HepG2 (cell line): ENCODE measurements around the gene CIAO2B. TPM values are rescaled to one million over a fixed set of nuclear protein-coding genes. Genes with fewer than 3 reads are reported as not detected.
A peak's percentile ranks its signal among the peaks of the same experiment; 100 is the strongest.

Experiments
- ATRX ChIP-seq: sonication (generic); formaldehyde crosslinking; IDR thresholded peaks from 2 replicates; pipeline ENCODE4 v1.4.0; 2020; ENCODE audit warnings: missing genetic modification reagents, borderline replicate concordance
- HMG20B ChIP-seq: conservative IDR thresholded peaks from 2 replicates; pipeline ENCODE4 v1.6.1; 2016; ENCODE audit warnings: missing genetic modification reagents, missing compliant biosample characterization
- HNF1B ChIP-seq: sonication (generic); formaldehyde crosslinking; IDR thresholded peaks from 2 replicates; pipeline ENCODE4 v1.5.1; 2020; ENCODE audit warnings: mild to moderate bottlenecking, moderate library complexity, missing genetic modification reagents
- KDM1A ChIP-seq: IDR thresholded peaks from 2 replicates; pipeline ENCODE4 v1.6.1; 2016; ENCODE audit warnings: missing compliant biosample characterization
- KDM5B ChIP-seq: sonication (generic); formaldehyde crosslinking; IDR thresholded peaks from 2 replicates; pipeline ENCODE4 v1.4.0; 2020; ENCODE audit warnings: missing genetic modification reagents, mild to moderate bottlenecking, borderline replicate concordance
- KDM6A ChIP-seq: IDR thresholded peaks from 2 replicates; pipeline ENCODE4 v1.6.1; 2016; ENCODE audit warnings: low read depth
- MED1 ChIP-seq: sonication (generic); formaldehyde crosslinking; IDR thresholded peaks from 2 replicates; pipeline ENCODE4 v1.4.0; 2020; ENCODE audit warnings: missing genetic modification reagents
- MED8 ChIP-seq: sonication (generic); formaldehyde crosslinking; IDR thresholded peaks from 2 replicates; pipeline ENCODE4 v1.8.1; 2023; ENCODE audit warnings: mild to moderate bottlenecking, missing genetic modification reagents; ENCODE audit not compliant: insufficient replicate concordance
- MTF1 ChIP-seq: sonication (generic); formaldehyde crosslinking; IDR thresholded peaks from 2 replicates; pipeline ENCODE4 v1.5.0; 2020; ENCODE audit warnings: missing genetic modification reagents
- MXD1 ChIP-seq: sonication (generic); formaldehyde crosslinking; IDR thresholded peaks from 2 replicates; pipeline ENCODE4 v1.4.0; 2020; ENCODE audit warnings: mild to moderate bottlenecking, missing genetic modification reagents
- MYC ChIP-seq: sonication (generic); formaldehyde crosslinking; IDR thresholded peaks from 2 replicates; pipeline ENCODE4 v1.9.0; 2021; ENCODE audit warnings: missing genetic modification reagents, borderline replicate concordance
- NFE2L2 ChIP-seq: fragments of 150-350 bp; IDR thresholded peaks from 2 replicates; pipeline ENCODE4 v1.6.1; 2014; ENCODE audit warnings: low read length
- PITX1 ChIP-seq: sonication (generic); formaldehyde crosslinking; IDR thresholded peaks from 2 replicates; pipeline ENCODE4 v1.5.1; 2020; ENCODE audit warnings: mild to moderate bottlenecking, missing genetic modification reagents
- POLR2AphosphoS5 ChIP-seq: IDR thresholded peaks from 2 replicates; pipeline ENCODE4 v1.6.1; 2012; ENCODE audit warnings: low read depth, low read length
- SAP130 ChIP-seq: IDR thresholded peaks from 2 replicates; pipeline ENCODE4 v1.6.1; 2016; ENCODE audit warnings: low read depth
- SIN3A ChIP-seq: IDR thresholded peaks from 2 replicates; pipeline ENCODE4 v1.6.1; 2011; ENCODE audit warnings: low read depth, mild to moderate bottlenecking, control low read depth, low read length, borderline replicate concordance
- SIX1 ChIP-seq: sonication (generic); formaldehyde crosslinking; IDR thresholded peaks from 2 replicates; pipeline ENCODE4 v1.4.0; 2020; ENCODE audit warnings: missing genetic modification reagents, borderline replicate concordance
- SMAD3 ChIP-seq: sonication (generic); formaldehyde crosslinking; IDR thresholded peaks from 2 replicates; pipeline ENCODE4 v1.4.0; 2020; ENCODE audit warnings: missing genetic modification reagents
- SMC3 ChIP-seq: IDR thresholded peaks from 2 replicates; pipeline ENCODE4 v1.6.1; 2011; ENCODE audit warnings: low read length, improper control_type of control experiment
- TBX2 ChIP-seq: sonication (generic); formaldehyde crosslinking; IDR thresholded peaks from 2 replicates; pipeline ENCODE4 v1.5.0; 2020; ENCODE audit warnings: missing genetic modification reagents, mild to moderate bottlenecking, borderline replicate concordance
- ZNF142 ChIP-seq: sonication (generic); formaldehyde crosslinking; IDR thresholded peaks from 2 replicates; pipeline ENCODE4 v1.4.0; 2020; ENCODE audit warnings: missing genetic modification reagents
- ZNF207 ChIP-seq: fragments of 450-650 bp; IDR thresholded peaks from 2 replicates; pipeline ENCODE4 v1.6.1; 2016; ENCODE audit warnings: antibody characterized with exemption, borderline replicate concordance
- ZNF264 ChIP-seq: sonication (generic); formaldehyde crosslinking; IDR thresholded peaks from 2 replicates; pipeline ENCODE4 v1.4.0; 2020; ENCODE audit warnings: missing genetic modification reagents
- ZNF333 ChIP-seq: sonication (generic); formaldehyde crosslinking; IDR thresholded peaks from 2 replicates; pipeline ENCODE4 v1.4.0; 2020; ENCODE audit warnings: mild to moderate bottlenecking, missing genetic modification reagents, borderline replicate concordance
- ZNF713 ChIP-seq: sonication (generic); formaldehyde crosslinking; IDR thresholded peaks from 2 replicates; pipeline ENCODE4 v1.4.0; 2020; ENCODE audit warnings: mild to moderate bottlenecking, missing genetic modification reagents
- polyA plus RNA-seq, 8 experiments: library from polyadenylated mRNA; depleted of rRNA in 3 of 8; stranded (reverse) in 7 of 8; unstranded in 1 of 8; fragments of >200 nt; fragmentation: Illumina TruSeq in 4 of 8; extraction: Trizol in 4 of 8; gene quantifications; 2 replicates each; pipeline versions ENCODE4 v1.2.1 to v1.2.3, GENCODE V29; 2011 to 2016; ENCODE audit warnings: low read depth in 4 of 8, missing spikeins in 1 of 8, mixed read lengths in 1 of 8; ENCODE audit not compliant: insufficient read depth in 1 of 8
- total RNA-seq, 5 experiments: library from RNA; depleted of rRNA; stranded (reverse); fragments of >200 nt; fragmentation: Illumina TruSeq; extraction: Trizol; gene quantifications; 2 replicates each; pipeline ENCODE4 v1.2.3, GENCODE V29; 2016; ENCODE audit warnings: low read depth in 1 of 5

Gene CIAO2B
- total and polyA plus RNA-seq, 2 of the 13 experiments (the other 11 are each of a cell fraction or from before 2014, with no cell fraction given), result 157 to 293 TPM

- peak; percentile 94 for TF ChIP-seq KDM5B (CRISPR knock-in tag)
- peak; percentile 98 for TF ChIP-seq ZNF333 (CRISPR knock-in tag)
- TF ChIP-seq NFE2L2, result no peak
- peak; percentile 87 for TF ChIP-seq MED1
- peak; percentile 95 for TF ChIP-seq ZNF264 (CRISPR knock-in tag)
- no peak for TF ChIP-seq ATRX
- TF ChIP-seq KDM1A (CRISPR knock-in tag), result no peak
- TF ChIP-seq SAP130 (CRISPR knock-in tag), result peak; percentile 100
- TF ChIP-seq HNF1B (CRISPR knock-in tag), result peak; percentile 88
- peak; percentile 19; the same call in 1 of the 2 replicates for TF ChIP-seq HMG20B (CRISPR knock-in tag)
- peak; percentile 90 for TF ChIP-seq TBX2 (CRISPR knock-in tag)
- peak; percentile 96 for TF ChIP-seq SIN3A
- peak; percentile 96 for TF ChIP-seq SMAD3 (CRISPR knock-in tag)
- TF ChIP-seq MTF1 (CRISPR knock-in tag), result peak; percentile 86; the same call in 1 of the 2 replicates
- TF ChIP-seq SMC3, result no peak
- TF ChIP-seq MXD1, result peak; percentile 93
- no peak for TF ChIP-seq ZNF713 (CRISPR knock-in tag)
- TF ChIP-seq PITX1, result peak; percentile 94
- peak; percentile 88 for TF ChIP-seq POLR2AphosphoS5
- peak; percentile 90 for TF ChIP-seq ZNF142 (CRISPR knock-in tag)
- TF ChIP-seq MED8 (CRISPR knock-in tag), result peak; percentile 93
- TF ChIP-seq ZNF207, result no peak
- TF ChIP-seq MYC, result peak; percentile 96
- TF ChIP-seq SIX1, result no peak
- TF ChIP-seq KDM6A (CRISPR knock-in tag), result peak; percentile 41; the same call in 1 of the 2 replicates
These were observed at the start of gene CIAO2B (continued) for GRCh38 chr16:66934138-66934838.
